ENCODE measurements around the gene KRTAP5-1. TPM values are rescaled to one million over a fixed set of nuclear protein-coding genes. Genes with fewer than 3 reads are reported as not detected.
A peak's percentile ranks its signal among the peaks of the same experiment; 100 is the strongest.

Gene KRTAP5-1
- polyA plus RNA-seq, 1 donor (not counting 4 experiments of a cell fraction or from before 2014, with no cell fraction given), result not detected

GRCh38 chr11:1567052-1567720 is 17.9 kb downstream of the KRTAP5-1 start:
- no peak overlapping the region for H2AFZ ChIP-seq (ENCODE audit: control insufficient read depth, low read length)
- dilution Hi-C loops (cut with MboI; ENCODE audit: extremely low pct_ligation_motif_present, low sequenced_read_pairs), result no loop called here
- no peaks in the 10 kb centered on the region for H3K4me1 ChIP-seq (ENCODE audit: control insufficient read depth, extremely low read depth, insufficient read depth, low read length)
- no peak overlapping the region for H3K9ac ChIP-seq (ENCODE audit: control insufficient read depth, extremely low read depth, insufficient read depth, low read length)
- FAIRE-seq (no peak), DNase-seq (ENCODE audit: low read depth, low spot score) (no peak)
- H3K36me3 ChIP-seq (ENCODE audit: control insufficient read depth in 2 of 2, extremely low read depth in 1 of 2, insufficient read depth in 2 of 2, low read length in 2 of 2), result peaks cover 0 to 1% of the 10 kb centered on the region in 2 experiments
- no peak overlapping the region for H3K27ac ChIP-seq (ENCODE audit: control insufficient read depth, insufficient read depth, low read length)
- no peak overlapping the region for H3K4me3 ChIP-seq (ENCODE audit: control insufficient read depth in 2 of 3, extremely low read depth in 1 of 3, insufficient read depth in 2 of 3, low read depth in 1 of 3, low read length in 3 of 3)
- H3K27me3 ChIP-seq (ENCODE audit: control insufficient read depth, extremely low read depth, insufficient read depth, low read length), result peaks cover 18% of the 10 kb centered on the region
- H4K20me1 ChIP-seq (ENCODE audit: control insufficient read depth, extremely low read depth, insufficient read depth, low read length), result peaks cover 2% of the 10 kb centered on the region
- H3K79me2 ChIP-seq (ENCODE audit: control insufficient read depth, insufficient read depth, low read length), result no peaks in the 10 kb centered on the region
- H3K9me3 ChIP-seq (ENCODE audit: control insufficient read depth, low read depth, low read length), result no peaks in the 10 kb centered on the region
- H3K4me2 ChIP-seq (ENCODE audit: control insufficient read depth, extremely low read depth, insufficient read depth, low read depth, low read length), result no peak overlapping the region
- no peaks in the 10 kb centered on the region for H3K9me1 ChIP-seq (ENCODE audit: control insufficient read depth, extremely low read depth, insufficient read depth, low read length)
- TF ChIP-seq EZH2 (IDR thresholded peaks at IDR 0.05; ENCODE audit: low read length), result no peak
- no peak for TF ChIP-seq CTCF (optimal IDR thresholded peaks at IDR 0.05 in 1 of 3, IDR thresholded peaks at IDR 0.05 in 1 of 3, conservative IDR thresholded peaks at IDR 0.05 in 1 of 3; ENCODE audit: extremely low read depth in 1 of 3, insufficient read depth in 2 of 3, low read length in 3 of 3)

- Histone ChIP-seq H3K4me3 (ENCODE audit: control insufficient read depth in 2 of 3, extremely low read depth in 1 of 3, insufficient read depth in 2 of 3, low read depth in 1 of 3, low read length in 3 of 3) (no peak overlapping the region), H2AFZ (ENCODE audit: control insufficient read depth, low read length) (no peak overlapping the region), H4K20me1 (ENCODE audit: control insufficient read depth, extremely low read depth, insufficient read depth, low read length) (peaks cover 2% of the 10 kb centered on the region), H3K27ac (ENCODE audit: control insufficient read depth, insufficient read depth, low read length) (no peak overlapping the region), H3K9me3 (ENCODE audit: control insufficient read depth, low read depth, low read length) (no peaks in the 10 kb centered on the region), H3K27me3 (ENCODE audit: control insufficient read depth, extremely low read depth, insufficient read depth, low read length) (peaks cover 17% of the 10 kb centered on the region), H3K79me2 (ENCODE audit: control insufficient read depth, insufficient read depth, low read length) (no peaks in the 10 kb centered on the region), H3K4me1 (ENCODE audit: control insufficient read depth, extremely low read depth, insufficient read depth, low read length) (no peaks in the 10 kb centered on the region), H3K4me2 (ENCODE audit: control insufficient read depth, extremely low read depth, insufficient read depth, low read depth, low read length) (no peak overlapping the region), H3K36me3 (ENCODE audit: control insufficient read depth in 2 of 2, extremely low read depth in 1 of 2, insufficient read depth in 2 of 2, low read length in 2 of 2) (peaks cover 0 to 3% of the 10 kb centered on the region in 2 experiments), H3K9ac (ENCODE audit: control insufficient read depth, extremely low read depth, insufficient read depth, low read length) (no peak overlapping the region), H3K9me1 (ENCODE audit: control insufficient read depth, extremely low read depth, insufficient read depth, low read length) (no peaks in the 10 kb centered on the region)
- DNase-seq (ENCODE audit: low read depth, low spot score) (no peak), FAIRE-seq (no peak)
- TF ChIP-seq CTCF (optimal IDR thresholded peaks at IDR 0.05 in 1 of 3, IDR thresholded peaks at IDR 0.05 in 1 of 3, conservative IDR thresholded peaks at IDR 0.05 in 1 of 3; ENCODE audit: extremely low read depth in 1 of 3, insufficient read depth in 2 of 3, low read length in 3 of 3) (peak in 1 of 3 experiments; percentile 6), EZH2 (IDR thresholded peaks at IDR 0.05; ENCODE audit: low read length) (no peak)
- dilution Hi-C loops (cut with MboI; ENCODE audit: extremely low pct_ligation_motif_present, low sequenced_read_pairs), result no loop called here
These were observed 18.6 kb downstream of the KRTAP5-1 start for GRCh38 chr11:1566381-1567051.
